Urinary bladder (tissue), 4 donors: Measurements from ENCODE around the gene PPIL3. TPM values are rescaled to one million over a fixed set of nuclear protein-coding genes. Genes with fewer than 3 reads are reported as not detected.
"Not testable (repeated sequence)": the region's sequence is repeated elsewhere in the genome, so short reads cannot be mapped to it uniquely, and the experiment has no call there.

Experiments used
- DNase-seq: peaks from one replicate; pipeline ENCODE4 v3.0.0-alpha.2; 2015; ENCODE audit errors: extremely low spot score
- H3K27ac ChIP-seq: one replicate; pipeline ENCODE4 v1.5.1; 2013; ENCODE audit warnings: low read depth, mild to moderate bottlenecking, moderate library complexity
- H3K36me3 ChIP-seq: one replicate; pipeline ENCODE4 v1.6.1; 2013; ENCODE audit warnings: mild to moderate bottlenecking, moderate library complexity; ENCODE audit not compliant: insufficient read depth
- H3K4me1 ChIP-seq: one replicate; pipeline ENCODE4 v1.6.1; 2013; ENCODE audit warnings: mild to moderate bottlenecking, moderate library complexity; ENCODE audit not compliant: insufficient read depth
- H3K4me3 ChIP-seq: one replicate; pipeline ENCODE4 v1.5.1; 2013; ENCODE audit warnings: low read depth, low read length
- WGBS: extraction: QIAGEN DNeasy Blood & Tissue Kit; methylation state at CpG from one replicate; pipeline ENCODE4 v1.1.7; 2013; 5-methylcytosine and 5-hydroxymethylcytosine counted together
- polyA plus RNA-seq: library from polyadenylated mRNA; stranded (reverse); fragments of 200-250 nt; gene quantifications from one replicate; pipeline ENCODE4 v1.2.3, GENCODE V29; 2013
- total RNA-seq: library from RNA; depleted of rRNA; stranded (reverse); fragments of >200 nt; gene quantifications from one replicate; pipeline ENCODE4 v1.2.3, GENCODE V29; 2014
- donor health status: healthy with polysubstance abuse.
- donor health status: healthy.

Gene PPIL3
- total RNA-seq (83.1 TPM), polyA plus RNA-seq (13.2 TPM)

DNA sequence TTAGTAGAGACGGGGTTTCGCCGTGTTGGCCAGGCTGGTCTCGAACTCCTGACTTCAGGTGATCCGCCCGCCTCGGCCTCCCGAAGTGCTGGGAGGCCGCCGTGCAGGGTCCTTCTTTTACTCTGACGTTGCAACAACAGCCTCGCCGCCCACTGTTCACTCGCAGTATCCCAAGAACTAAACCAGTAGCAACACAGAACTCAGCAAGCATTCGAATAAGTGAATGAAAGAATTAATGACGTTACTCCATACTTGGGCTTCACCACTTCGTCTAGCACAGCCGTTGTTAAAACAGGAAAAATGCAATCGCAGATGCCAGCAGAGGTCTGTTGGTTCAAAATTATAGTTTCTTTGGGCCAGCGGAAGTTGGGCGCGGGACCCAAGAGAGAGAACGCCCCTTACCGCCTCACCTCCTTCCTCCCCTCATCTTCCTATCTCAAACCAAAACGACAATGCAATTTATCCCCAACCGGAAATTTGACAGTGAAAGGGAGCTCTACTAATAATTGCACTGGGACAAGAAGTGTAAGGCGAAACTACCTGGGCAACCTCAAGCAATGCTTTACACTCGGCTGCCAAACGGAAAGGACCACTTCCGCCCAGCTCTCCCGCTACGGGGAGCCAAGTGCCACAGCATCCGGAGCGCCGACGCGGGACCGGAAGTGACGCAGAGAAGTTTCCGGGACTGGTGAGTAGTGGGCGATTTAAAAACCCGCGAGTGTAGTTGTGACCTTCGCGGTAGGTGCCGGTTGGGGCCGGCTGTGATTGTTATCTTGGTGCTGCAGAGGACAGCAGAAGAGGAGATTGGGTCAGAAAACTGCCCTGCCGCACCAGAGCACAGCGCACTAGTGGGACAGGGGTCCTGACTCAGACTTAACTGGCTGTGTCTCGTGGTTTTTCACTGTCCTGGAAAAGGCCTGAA, at the start of gene PPIL3, which contains the start of gene NIF3L1:
TSS of gene PPIL3 (minus strand) at position 374 of the 922 bp plus-strand sequence. CDS start 1,462 bp downstream, outside the sequence.
TSS of gene NIF3L1 (plus strand) at position 668 of the 922 bp plus-strand sequence. CDS start 2,573 bp downstream, outside the sequence.
- peak within 1 kb of the TSS; percentile 59 for H3K4me3 ChIP-seq
- H3K27ac ChIP-seq = peak within 1 kb of the TSS; percentile 76
- no peaks in the 10 kb centered on the region for H3K4me1 ChIP-seq
- DNase-seq = peak; percentile 96
- WGBS = under 1% methylated on average over 50 of the region's 50 CpGs
- peaks cover 2% of the 10 kb centered on the region for H3K36me3 ChIP-seq

DNA sequence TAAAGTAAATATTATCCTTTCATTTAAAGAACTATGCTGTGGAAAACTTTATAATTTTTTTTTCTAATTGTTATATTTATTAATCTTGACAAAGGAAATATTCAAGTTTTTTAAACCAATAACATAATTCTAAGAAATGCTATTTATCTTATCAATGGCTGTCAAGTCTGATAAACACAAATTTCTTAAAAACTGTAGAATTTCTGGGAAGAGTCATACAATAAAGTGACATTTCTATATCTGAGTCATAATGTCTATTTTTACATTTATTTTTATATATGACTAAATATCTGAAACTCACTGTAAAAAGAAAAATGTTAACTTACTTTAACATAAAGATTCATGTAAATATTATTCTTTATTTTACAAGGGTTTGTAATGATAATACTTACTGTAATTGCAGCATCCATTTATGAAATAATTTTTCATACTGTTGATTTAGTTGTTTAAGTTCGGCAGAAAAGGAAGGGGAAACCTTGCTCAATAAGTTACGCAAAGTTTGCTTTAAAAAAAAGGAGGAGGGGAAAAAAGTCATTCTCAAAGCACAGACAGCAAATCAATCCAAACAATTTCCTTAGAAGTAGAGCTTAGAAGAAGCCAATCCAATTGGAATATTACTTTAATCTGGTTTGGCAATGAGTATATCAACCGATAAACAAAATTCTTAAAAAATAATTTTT, 42.2 kb upstream of the PPIL3 start:
- Histone ChIP-seq H3K4me3 (no peak overlapping the region), H3K4me1 (no peaks in the 10 kb centered on the region), H3K36me3 (peaks cover 9% of the 10 kb centered on the region), H3K27ac (no peak overlapping the region)
- DNase-seq = no peak
- WGBS = 77% methylated on average over 3 of the region's 3 CpGs

DNA sequence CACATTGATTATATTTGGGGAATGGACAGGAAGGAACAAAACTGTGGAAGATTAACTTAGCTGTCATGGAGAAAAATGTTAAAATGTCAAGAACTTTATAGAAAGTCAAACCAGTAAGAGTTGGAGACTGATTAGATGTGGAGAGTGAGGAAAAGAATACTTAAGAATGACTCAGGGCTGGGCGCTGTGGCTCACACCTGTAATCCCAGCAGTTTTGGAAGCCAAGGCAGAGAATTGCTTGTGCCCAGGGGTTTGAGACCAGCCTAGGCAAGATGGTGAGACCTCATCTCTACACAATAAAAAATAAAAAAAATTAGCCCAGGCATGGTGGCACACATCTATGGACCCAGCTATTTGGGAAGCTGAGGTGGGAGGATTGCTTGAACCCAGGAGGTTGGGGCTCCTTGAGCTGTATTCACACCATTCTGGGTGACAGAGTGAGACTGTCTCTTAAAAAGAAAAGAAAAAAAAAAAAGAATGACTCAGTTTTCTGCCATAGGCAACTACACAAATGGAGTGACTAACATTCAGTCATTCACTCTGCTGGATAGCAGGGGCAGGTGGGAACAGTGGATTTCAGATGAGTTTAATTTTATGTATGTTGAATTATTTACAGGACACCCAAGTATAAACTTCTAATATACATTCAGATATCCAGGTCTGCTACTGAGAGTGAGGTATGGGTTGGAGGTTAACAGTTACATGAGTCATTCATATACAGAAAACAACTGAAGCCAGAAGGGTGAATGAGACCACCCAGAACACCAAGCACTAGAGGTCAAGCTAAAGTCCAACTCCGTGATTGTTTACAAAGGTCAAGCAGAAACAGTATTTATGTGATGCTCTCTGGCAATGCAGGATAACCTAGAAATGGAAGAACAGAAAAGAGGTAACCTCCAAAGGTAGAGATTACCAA, 40.7 kb upstream of the PPIL3 start:
- Histone ChIP-seq H3K27ac (no peak overlapping the region), H3K36me3 (peaks cover 7% of the 10 kb centered on the region), H3K4me3 (no peak overlapping the region), H3K4me1 (no peaks in the 10 kb centered on the region)
- 91% methylated on average over 2 of the region's 2 CpGs for WGBS
- DNase-seq = no peak

DNA sequence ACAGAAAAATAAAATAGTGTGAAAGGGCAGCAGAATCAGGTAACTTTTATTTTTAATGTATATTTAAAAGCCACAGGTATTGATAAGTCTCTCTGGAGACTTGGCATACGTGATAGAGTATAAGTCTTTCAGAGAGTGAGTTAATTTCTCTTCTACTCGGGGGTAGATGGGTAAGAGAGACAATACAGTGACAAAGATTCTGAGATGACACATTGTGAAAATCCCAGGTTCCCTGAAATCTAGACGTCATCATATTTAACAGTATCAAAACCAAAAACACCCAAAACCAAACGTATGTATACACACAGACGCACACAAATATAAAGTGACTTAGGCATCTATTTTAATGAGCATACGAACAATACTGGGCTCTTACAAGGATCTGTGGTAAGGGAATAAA, 33.6 kb upstream of the PPIL3 start:
- no peak overlapping the region for H3K27ac ChIP-seq
- H3K4me3 ChIP-seq = no peak overlapping the region
- H3K36me3 ChIP-seq = peaks cover 7% of the 10 kb centered on the region
- H3K4me1 ChIP-seq = no peaks in the 10 kb centered on the region
- WGBS = 85% methylated on average over 6 of the region's 6 CpGs
- no peak for DNase-seq

DNA sequence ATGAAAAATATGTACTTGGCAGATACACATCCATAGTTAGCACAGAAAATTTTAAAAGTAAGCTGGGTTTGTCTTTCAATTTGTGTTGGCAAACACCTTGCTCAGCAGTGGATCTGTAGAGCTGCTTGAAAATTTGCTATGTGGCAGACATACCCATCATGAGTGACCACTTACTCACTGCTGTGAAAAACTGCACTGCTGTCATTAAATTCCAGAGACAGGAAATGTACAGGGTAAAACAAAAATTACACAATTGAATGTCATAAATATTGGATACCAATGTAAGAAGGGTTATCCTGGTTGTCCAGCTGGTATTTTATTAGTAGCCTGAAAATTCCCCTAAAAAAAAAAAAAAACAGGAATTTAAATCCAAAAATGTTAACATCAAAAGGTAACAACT, 24.8 kb upstream of the PPIL3 start:
- Histone ChIP-seq H3K4me3 (no peak overlapping the region), H3K4me1 (no peaks in the 10 kb centered on the region), H3K27ac (no peak overlapping the region), H3K36me3 (peaks cover 10% of the 10 kb centered on the region)
- DNase-seq = no peak

DNA sequence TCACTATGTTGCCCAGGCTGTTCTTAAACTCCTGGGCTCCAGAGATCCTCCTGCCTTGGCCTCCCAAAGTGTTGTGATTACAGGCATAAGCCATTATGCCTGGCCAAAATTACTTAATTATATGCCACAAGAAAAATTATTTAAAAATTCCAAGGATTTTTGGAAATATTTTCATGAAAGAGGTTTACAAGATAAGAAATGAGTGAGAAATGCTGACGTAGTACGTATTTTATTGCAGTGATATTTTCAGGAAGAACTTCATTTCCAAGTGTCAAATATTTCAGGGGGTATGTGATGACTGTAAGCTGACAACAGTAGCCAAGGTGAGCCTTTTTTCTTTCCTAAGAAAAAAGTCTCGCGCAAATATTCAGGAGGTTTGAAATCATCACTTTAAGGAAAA, 21.1 kb upstream of the PPIL3 start:
- Histone ChIP-seq H3K4me1 (no peaks in the 10 kb centered on the region), H3K36me3 (peaks cover 10% of the 10 kb centered on the region), H3K4me3 (no peak overlapping the region), H3K27ac (no peak overlapping the region)
- DNase-seq = no peak
- 94% methylated on average over 4 of the region's 4 CpGs for whole genome bisulfite sequencing

DNA sequence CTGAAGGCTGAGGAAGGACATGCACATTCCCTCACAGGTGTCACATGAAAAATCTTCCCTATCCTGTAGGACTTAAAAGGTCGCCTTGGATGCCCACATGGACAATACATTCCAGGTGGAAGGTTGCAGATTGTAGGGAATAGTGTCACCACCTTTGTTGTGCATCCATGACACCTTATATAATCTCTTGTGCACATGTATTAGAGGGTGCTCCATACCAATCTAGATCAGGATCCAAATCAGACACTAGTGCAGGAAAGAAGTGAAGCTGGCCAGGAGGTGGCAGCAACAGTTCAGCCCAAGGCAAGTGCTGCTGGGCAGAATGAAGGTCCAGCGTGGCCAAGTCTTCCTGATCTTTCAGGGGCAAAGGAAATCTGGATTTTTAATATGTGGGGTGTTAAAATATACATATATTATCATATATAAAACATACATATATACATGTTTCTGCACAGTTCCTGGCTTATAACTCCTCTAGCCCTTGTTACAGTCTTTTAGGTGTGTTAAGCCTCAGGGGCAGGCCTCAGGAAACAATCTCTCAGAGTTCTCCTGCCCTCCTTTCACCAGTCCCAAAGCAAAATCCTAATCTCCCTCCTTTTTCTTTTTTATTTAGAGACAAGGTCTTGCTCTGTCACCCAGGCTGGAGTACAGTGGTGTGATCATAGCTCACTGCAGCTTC, 16.9 kb upstream of the PPIL3 start:
- H3K4me1 ChIP-seq = no peaks in the 10 kb centered on the region
- no peak overlapping the region for H3K27ac ChIP-seq
- H3K36me3 ChIP-seq = peaks cover 9% of the 10 kb centered on the region
- H3K4me3 ChIP-seq = no peak overlapping the region
- WGBS = 52% methylated on average over 2 of the region's 2 CpGs
- peak; percentile 14 for DNase-seq

DNA sequence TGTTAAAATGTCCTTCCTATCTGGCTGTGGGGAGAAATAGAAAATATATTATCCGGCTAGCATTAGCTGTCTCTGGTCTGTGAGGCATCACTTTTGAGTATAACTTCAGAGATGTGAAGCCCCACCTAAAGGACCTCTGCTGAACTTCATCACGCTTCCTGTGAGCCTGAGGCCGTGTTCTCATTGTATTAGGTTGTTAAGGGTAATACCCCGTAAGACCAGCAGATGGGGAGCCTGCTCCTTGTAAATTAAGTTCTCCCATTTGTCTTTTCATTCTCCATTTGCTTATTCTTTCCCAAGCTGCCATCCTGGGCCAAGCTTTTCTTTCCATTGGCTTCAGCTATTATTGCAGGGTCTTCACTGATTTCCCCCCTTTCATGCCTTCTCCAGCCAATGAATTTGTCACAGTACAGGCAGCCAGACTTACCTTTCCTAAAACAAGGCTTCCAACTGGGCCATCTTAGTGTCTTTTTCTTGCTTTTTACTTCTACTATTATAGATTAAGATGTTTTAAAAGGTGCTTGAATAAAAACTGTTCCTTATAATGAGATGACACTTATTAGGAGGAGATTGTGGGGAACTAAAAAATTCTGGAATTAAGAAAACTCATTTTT, 12.7 kb upstream of the PPIL3 start:
- Histone ChIP-seq H3K36me3 (peaks cover 7% of the 10 kb centered on the region), H3K4me1 (no peaks in the 10 kb centered on the region), H3K27ac (no peak overlapping the region), H3K4me3 (no peak overlapping the region)
- DNase-seq = peak; percentile 32
- WGBS = 5% methylated on average over 4 of the region's 4 CpGs

DNA sequence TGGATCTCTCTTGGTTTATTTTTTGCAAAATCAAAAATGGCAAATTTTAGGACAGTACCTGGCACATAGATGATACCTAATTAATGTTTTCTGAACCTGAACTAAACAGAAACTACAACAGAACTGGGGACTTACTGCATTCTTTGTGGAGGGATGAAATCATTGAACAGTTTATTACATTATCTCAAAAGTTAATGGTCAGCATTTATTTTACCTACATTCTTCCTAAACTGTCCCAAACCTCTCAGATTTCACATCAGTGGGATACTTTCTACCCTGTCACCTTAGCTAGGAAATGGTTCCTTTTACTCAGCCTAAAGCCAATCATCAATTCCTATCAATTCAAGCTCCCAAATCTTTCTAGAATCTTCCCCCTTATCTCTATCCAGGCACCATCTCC, 10.6 kb upstream of the PPIL3 start:
- Histone ChIP-seq H3K36me3 (peaks cover 9% of the 10 kb centered on the region), H3K27ac (no peak overlapping the region), H3K4me1 (no peaks in the 10 kb centered on the region), H3K4me3 (no peak overlapping the region)
- DNase-seq = no peak

DNA sequence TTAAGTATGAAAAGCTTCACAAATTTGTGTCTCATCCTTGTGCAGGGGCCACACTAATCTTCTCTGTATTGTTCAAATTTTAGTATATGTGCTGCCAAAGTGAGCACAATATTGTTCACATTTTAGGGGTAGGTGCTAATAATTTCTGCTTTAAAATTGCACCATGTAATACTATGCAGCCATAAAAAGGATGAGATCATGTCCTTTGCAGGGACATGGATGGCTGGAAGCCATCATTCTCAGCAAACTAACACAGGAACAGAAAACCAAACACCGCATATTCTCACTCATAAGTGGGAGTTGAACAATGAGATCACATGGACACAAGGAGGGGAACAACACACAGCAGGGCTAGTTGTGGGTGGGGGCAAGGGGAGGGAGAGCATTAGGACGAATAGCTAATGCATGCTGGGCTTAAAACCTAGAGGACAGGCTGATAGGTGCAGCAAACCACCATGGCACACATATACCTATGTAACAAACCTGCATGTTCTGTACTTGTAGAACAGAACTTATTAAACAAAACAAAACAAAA, 7.1 kb downstream of the PPIL3 start:
- not testable (repeated sequence) for H3K36me3 ChIP-seq, H3K4me3 ChIP-seq, DNase-seq, H3K4me1 ChIP-seq, H3K27ac ChIP-seq
- WGBS = 85% methylated on average over 2 of the region's 2 CpGs

DNA sequence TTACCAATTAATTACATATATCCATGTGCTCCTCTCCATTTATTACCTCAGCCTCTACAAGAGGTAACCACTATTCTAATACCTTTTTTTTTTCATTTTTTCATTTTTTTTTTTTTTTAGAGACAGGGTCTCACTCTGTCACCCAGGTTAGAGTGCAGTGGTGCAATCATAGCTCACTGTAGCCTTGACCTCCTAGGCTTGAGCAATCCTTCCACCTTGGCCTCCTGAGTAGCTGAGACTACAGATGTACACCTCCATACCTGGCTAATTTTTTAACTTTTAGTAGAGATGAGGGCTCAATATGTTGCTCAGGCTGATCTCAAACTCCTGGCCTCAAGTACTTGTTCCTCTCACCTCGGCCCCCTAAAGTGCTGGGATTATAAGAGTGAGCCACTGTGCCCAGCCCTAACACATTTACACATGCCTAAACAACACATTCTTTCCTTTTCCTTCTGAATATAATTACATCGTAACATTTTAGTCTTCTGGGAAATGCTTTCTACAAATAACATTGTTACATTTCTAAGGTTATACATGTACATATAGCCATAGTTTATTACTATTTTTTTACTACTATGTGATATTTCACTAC, 10.5 kb downstream of the PPIL3 start:
- Histone ChIP-seq H3K36me3 (peaks cover 3% of the 10 kb centered on the region), H3K27ac (no peak overlapping the region), H3K4me3 (no peak overlapping the region), H3K4me1 (no peaks in the 10 kb centered on the region)
- 93% methylated on average over 2 of the region's 2 CpGs for WGBS
- no peak for DNase-seq

DNA sequence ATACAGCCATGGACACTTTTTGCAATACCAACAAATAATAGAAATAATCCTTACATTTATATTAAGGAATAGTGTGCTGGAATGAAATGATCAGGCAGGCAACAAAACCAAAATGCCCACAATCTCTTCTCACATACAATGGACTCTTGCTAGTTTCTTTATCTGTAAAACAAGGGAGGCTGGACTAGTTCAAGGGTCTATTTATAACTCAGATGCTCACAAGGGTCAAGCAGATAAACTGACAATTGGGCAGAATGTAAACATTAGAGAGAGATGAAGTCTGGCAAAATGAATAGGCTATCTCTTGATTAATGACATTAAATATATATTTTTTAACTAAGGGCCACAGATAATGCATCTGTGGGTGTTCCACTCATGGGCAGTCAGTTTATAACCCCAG, 11.4 kb downstream of the PPIL3 start:
- H3K4me3 ChIP-seq = no peak overlapping the region
- H3K27ac ChIP-seq = no peak overlapping the region
- H3K36me3 ChIP-seq = peaks cover 3% of the 10 kb centered on the region
- no peaks in the 10 kb centered on the region for H3K4me1 ChIP-seq
- no peak for DNase-seq
